GM18858 (cell line): ENCODE data around the gene SLMAP.
A peak's percentile ranks its signal among the peaks of the same experiment; 100 is the strongest.

ENCODE experiments used
- ATAC-seq: cut with Tn5 transposase; IDR thresholded peaks from one replicate; pipeline ENCODE4 v1.9.1; 2021; ENCODE audit not compliant: unreplicated experiment

The SLMAP gene

GRCh38 chr3:57746156-57747010, 9.7 kb upstream of the SLMAP start:
- ATAC-seq, result no peak

- no peak for ATAC-seq
These were observed 6.6 kb upstream of the SLMAP start for GRCh38 chr3:57749542-57749941.

GRCh38 chr3:57752307-57752706, 3.8 kb upstream of the SLMAP start:
- ATAC-seq, result no peak

- ATAC-seq, result no peak
These were observed 3.1 kb upstream of the SLMAP start for GRCh38 chr3:57753016-57753415.

- ATAC-seq, result no peak
These were observed 787 bp upstream of the SLMAP start for GRCh38 chr3:57755368-57755675.

- no peak for ATAC-seq
These were observed 656 bp downstream of the SLMAP start for GRCh38 chr3:57756528-57757401.

- ATAC-seq, result no peak
These were observed 1.7 kb downstream of the SLMAP start for GRCh38 chr3:57757642-57758297.

- no peak for ATAC-seq
These were observed 2.6 kb downstream of the SLMAP start for GRCh38 chr3:57758686-57759085.

- ATAC-seq, result no peak
These were observed 8.7 kb downstream of the SLMAP start for GRCh38 chr3:57764794-57765193.

GRCh38 chr3:57768595-57768994, 12.5 kb downstream of the SLMAP start:
- ATAC-seq, result no peak

- no peak for ATAC-seq
These were observed 14.1 kb downstream of the SLMAP start for GRCh38 chr3:57770009-57770827.

- ATAC-seq, result no peak
These were observed 16.1 kb downstream of the SLMAP start for GRCh38 chr3:57772251-57772650.

- ATAC-seq, result no peak
These were observed 21.7 kb downstream of the SLMAP start for GRCh38 chr3:57777774-57778173.

GRCh38 chr3:57778494-57778893, 22.4 kb downstream of the SLMAP start:
- ATAC-seq, result no peak

- no peak for ATAC-seq
These were observed 23.6 kb downstream of the SLMAP start for GRCh38 chr3:57779666-57780065.

GRCh38 chr3:57783186-57784088, 27.3 kb downstream of the SLMAP start:
- no peak for ATAC-seq

GRCh38 chr3:57784089-57784735, 28.1 kb downstream of the SLMAP start:
- no peak for ATAC-seq

GRCh38 chr3:57785446-57785845, 29.3 kb downstream of the SLMAP start:
- ATAC-seq, result no peak

- ATAC-seq, result peak; percentile 94
These were observed 31.9 kb downstream of the SLMAP start for GRCh38 chr3:57787867-57788623.
